ENCODE results near the gene CLSTN3.

DNA sequence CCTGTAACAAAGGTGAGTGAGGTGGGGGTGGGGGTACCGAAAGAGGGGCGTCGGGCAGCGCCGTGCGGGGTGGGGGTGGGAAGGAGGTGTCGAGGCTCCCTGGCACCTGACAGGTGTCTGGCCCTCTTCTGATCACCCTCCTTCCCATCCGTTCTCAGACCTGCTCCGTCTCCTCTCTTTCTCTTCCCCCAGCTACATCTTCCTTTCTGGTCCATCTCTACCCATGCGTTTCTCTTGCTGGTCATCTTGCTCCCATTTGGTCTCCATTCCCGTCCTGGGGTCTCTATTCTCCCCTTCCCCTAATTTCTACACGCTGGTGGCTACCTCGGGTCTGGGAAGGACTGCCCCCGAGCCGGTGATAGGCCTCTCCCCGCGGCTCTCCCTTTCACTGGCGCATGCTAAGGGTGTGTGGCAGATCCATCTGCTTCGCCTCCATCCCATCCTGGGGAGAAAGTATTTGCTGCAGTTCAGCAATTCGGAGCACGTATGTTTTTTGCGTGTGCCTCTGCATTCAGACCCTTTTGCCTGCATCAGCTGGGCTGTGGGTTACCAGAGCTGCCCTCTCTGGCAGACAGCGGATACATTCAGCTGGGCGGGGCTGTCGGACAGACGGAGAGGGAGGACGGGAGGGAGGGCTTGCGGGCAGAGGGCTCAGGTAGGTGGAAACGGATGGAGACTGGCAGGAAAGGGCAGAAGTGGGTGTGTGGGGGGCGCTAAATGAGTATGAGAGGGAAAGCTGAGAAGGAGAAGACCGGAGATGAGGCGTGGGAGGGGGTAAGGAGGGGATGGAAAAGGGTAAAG lies 730 bp downstream of the CLSTN3 start:
- TF ChIP-seq CTCF (IDR thresholded peaks at IDR 0.05; ENCODE audit: extremely low read depth in 1 of 2, insufficient read depth in 1 of 2, low read depth in 1 of 2, low read length in 2 of 2) (no peak), GATA2 (IDR thresholded peaks at IDR 0.05; ENCODE audit: insufficient read depth, insufficient read length, low read depth, low read length) (no peak), POLR2A (IDR thresholded peaks at IDR 0.05; ENCODE audit: low read depth, low read length) (no peak), FOS (IDR thresholded peaks at IDR 0.05; ENCODE audit: borderline replicate concordance, insufficient read depth, low read length) (no peak), EZH2 (IDR thresholded peaks at IDR 0.05; ENCODE audit: borderline replicate concordance, low read depth, low read length, severe bottlenecking) (peak; percentile 31), POLR2AphosphoS5 (IDR thresholded peaks at IDR 0.05; ENCODE audit: insufficient read depth, low read depth, low read length) (no peak), MYC (IDR thresholded peaks at IDR 0.05; ENCODE audit: low read depth, low read length) (no peak), JUN (IDR thresholded peaks at IDR 0.05; ENCODE audit: borderline replicate concordance, insufficient read depth, insufficient read length, low read depth) (no peak)

Measured in endothelial cell of umbilical vein (primary cell).